Measurements from ENCODE around the gene RMND5B. TPM values are rescaled to one million over a fixed set of nuclear protein-coding genes. Genes with fewer than 3 reads are reported as not detected.

RMND5B gene
- total and polyA plus RNA-seq, 2 experiments from 2014 or later = 57.2 to 58.8 TPM

DNA sequence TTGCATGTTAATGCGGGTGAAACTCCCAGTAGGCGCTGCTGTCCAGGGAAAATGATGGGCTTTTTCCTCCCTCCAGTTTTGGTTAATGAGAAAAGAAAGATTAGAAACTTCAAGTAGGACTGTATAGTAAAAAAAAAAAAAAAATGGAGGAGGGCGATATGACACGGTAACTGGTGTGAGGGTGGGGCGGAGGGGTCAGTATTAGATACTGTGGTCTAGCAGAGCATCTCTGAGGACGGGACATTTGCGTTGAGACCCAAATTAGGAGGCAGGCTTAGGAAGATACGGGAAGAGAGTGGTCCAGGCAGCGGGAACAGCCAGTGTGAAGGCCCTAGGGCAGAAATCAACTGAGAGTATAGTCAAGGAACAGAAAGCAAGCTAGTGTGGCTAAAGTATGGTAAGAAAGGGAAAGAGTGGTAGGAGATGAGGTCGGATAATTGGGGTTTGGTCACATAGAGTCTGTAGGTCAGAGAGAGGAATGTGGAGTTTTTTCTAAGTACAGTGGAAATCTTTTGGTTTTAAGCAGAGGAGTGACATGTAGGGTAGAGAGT is 707 bp downstream of the RMND5B start:
- Histone ChIP-seq H3K27ac (peak overlapping the region; percentile 86), H3K9me3 (ENCODE audit: low read depth) (no peaks in the 10 kb centered on the region)
- no peak for DNase-seq (ENCODE audit: low read depth in 1 of 2, low spot score in 1 of 2)

GRCh38 chr5:178136990-178137389 is 6.2 kb downstream of the RMND5B start:
- H3K4me1 ChIP-seq (ENCODE audit: low read depth) = no peaks in the 10 kb centered on the region
- TF ChIP-seq, protein P1, sequence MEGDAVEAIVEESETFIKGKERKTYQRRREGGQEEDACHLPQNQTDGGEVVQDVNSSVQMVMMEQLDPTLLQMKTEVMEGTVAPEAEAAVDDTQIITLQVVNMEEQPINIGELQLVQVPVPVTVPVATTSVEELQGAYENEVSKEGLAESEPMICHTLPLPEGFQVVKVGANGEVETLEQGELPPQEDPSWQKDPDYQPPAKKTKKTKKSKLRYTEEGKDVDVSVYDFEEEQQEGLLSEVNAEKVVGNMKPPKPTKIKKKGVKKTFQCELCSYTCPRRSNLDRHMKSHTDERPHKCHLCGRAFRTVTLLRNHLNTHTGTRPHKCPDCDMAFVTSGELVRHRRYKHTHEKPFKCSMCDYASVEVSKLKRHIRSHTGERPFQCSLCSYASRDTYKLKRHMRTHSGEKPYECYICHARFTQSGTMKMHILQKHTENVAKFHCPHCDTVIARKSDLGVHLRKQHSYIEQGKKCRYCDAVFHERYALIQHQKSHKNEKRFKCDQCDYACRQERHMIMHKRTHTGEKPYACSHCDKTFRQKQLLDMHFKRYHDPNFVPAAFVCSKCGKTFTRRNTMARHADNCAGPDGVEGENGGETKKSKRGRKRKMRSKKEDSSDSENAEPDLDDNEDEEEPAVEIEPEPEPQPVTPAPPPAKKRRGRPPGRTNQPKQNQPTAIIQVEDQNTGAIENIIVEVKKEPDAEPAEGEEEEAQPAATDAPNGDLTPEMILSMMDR (IDR thresholded peaks at IDR 0.05; ENCODE audit: low read depth, low read length) = no peak
- H3K4me3 ChIP-seq = no peak overlapping the region
- no peaks in the 10 kb centered on the region for H3K27me3 ChIP-seq
- DNase-seq (ENCODE audit: low read depth in 1 of 2, low spot score in 1 of 2) = no peak
- peaks cover 12% of the 10 kb centered on the region for H3K36me3 ChIP-seq
- no peaks in the 10 kb centered on the region for H3K9me3 ChIP-seq (ENCODE audit: low read depth)
- H3K27ac ChIP-seq = no peak overlapping the region

More for the DNA sequence above, 707 bp downstream of the RMND5B start:
- TF ChIP-seq, protein P1 (IDR thresholded peaks at IDR 0.05; ENCODE audit: low read depth, low read length) = no peak
- Histone ChIP-seq H3K36me3 (peaks cover 5% of the 10 kb centered on the region), H3K4me3 (peak overlapping the region; percentile 100), H3K27me3 (no peaks in the 10 kb centered on the region), H3K4me1 (ENCODE audit: low read depth) (no peaks in the 10 kb centered on the region)

GRCh38 chr5:178137991-178138390 is 7.2 kb downstream of the RMND5B start:
- no peaks in the 10 kb centered on the region for H3K9me3 ChIP-seq (ENCODE audit: low read depth)

GRCh38 chr5:178141550-178141949 is 10.7 kb downstream of the RMND5B start:
- no peaks in the 10 kb centered on the region for H3K4me1 ChIP-seq (ENCODE audit: low read depth)
- peaks cover 22% of the 10 kb centered on the region for H3K36me3 ChIP-seq
- no peak for DNase-seq (ENCODE audit: low read depth in 1 of 2, low spot score in 1 of 2)
- H3K4me3 ChIP-seq = no peak overlapping the region
- no peak overlapping the region for H3K27ac ChIP-seq
- H3K9me3 ChIP-seq (ENCODE audit: low read depth) = no peaks in the 10 kb centered on the region
- TF ChIP-seq, protein P1 (IDR thresholded peaks at IDR 0.05; ENCODE audit: low read depth, low read length) = no peak
- H3K27me3 ChIP-seq = no peaks in the 10 kb centered on the region

More at GRCh38 chr5:178137991-178138390, 7.2 kb downstream of the RMND5B start:
- DNase-seq (ENCODE audit: low read depth in 1 of 2, low spot score in 1 of 2) = no peak
- no peaks in the 10 kb centered on the region for H3K27me3 ChIP-seq
- H3K4me1 ChIP-seq (ENCODE audit: low read depth) = no peaks in the 10 kb centered on the region
- no peak overlapping the region for H3K4me3 ChIP-seq
- peaks cover 15% of the 10 kb centered on the region for H3K36me3 ChIP-seq
- TF ChIP-seq, protein P1 (IDR thresholded peaks at IDR 0.05; ENCODE audit: low read depth, low read length) = no peak
- no peak overlapping the region for H3K27ac ChIP-seq

GRCh38 chr5:178142642-178143041 is 11.8 kb downstream of the RMND5B start:
- no peaks in the 10 kb centered on the region for H3K27me3 ChIP-seq
- no peaks in the 10 kb centered on the region for H3K4me1 ChIP-seq (ENCODE audit: low read depth)
- TF ChIP-seq, protein P1 (IDR thresholded peaks at IDR 0.05; ENCODE audit: low read depth, low read length) = no peak
- H3K36me3 ChIP-seq = peaks cover 32% of the 10 kb centered on the region
- no peak for DNase-seq (ENCODE audit: low read depth in 1 of 2, low spot score in 1 of 2)
- H3K27ac ChIP-seq = no peak overlapping the region
- no peaks in the 10 kb centered on the region for H3K9me3 ChIP-seq (ENCODE audit: low read depth)
- H3K4me3 ChIP-seq = no peak overlapping the region
